Hepatocyte (in vitro differentiated cells): ENCODE results near the gene EEF1AKMT3.

Experiments
- EZH2 ChIP-seq: fragments of 200-600 bp; sonication (generic); IDR thresholded peaks from 2 replicates; pipeline ENCODE4 v1.6.1; 2016; ENCODE audit warnings: antibody characterized with exemption, mild to moderate bottlenecking, borderline replicate concordance
- TF ChIP-seq, protein P1 (sequence below): fragments of 200-600 bp; sonication (generic); IDR thresholded peaks from 2 replicates; pipeline ENCODE4 v1.5.1; 2016; ENCODE audit warnings: antibody characterized with exemption, mild to moderate bottlenecking; ENCODE audit not compliant: poor library complexity

DNA sequence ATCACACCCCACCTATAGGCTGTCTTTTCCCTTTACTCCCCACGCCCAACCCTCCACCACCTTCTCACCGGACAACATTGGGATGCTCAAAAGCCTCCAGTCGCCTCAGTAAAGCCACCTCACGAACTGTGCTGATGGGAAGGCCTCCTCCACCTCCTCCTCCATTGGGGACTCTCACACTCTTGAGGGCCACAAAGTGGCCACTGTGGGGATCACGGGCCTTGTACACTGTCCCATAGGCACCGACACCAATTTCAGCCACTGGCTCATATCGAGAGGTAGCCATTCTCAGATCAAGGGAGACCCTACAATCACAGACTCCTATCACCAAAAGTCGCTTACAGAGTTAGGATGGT is 21.0 kb upstream of the EEF1AKMT3 start:
- TF ChIP-seq, protein P1, sequence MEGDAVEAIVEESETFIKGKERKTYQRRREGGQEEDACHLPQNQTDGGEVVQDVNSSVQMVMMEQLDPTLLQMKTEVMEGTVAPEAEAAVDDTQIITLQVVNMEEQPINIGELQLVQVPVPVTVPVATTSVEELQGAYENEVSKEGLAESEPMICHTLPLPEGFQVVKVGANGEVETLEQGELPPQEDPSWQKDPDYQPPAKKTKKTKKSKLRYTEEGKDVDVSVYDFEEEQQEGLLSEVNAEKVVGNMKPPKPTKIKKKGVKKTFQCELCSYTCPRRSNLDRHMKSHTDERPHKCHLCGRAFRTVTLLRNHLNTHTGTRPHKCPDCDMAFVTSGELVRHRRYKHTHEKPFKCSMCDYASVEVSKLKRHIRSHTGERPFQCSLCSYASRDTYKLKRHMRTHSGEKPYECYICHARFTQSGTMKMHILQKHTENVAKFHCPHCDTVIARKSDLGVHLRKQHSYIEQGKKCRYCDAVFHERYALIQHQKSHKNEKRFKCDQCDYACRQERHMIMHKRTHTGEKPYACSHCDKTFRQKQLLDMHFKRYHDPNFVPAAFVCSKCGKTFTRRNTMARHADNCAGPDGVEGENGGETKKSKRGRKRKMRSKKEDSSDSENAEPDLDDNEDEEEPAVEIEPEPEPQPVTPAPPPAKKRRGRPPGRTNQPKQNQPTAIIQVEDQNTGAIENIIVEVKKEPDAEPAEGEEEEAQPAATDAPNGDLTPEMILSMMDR, result no peak
- TF ChIP-seq EZH2, result no peak
